ENCODE data around the gene PCDHGA11.
A peak's percentile ranks its signal among the peaks of the same experiment; 100 is the strongest.
"Not testable (repeated sequence)": the region's sequence is repeated elsewhere in the genome, so short reads cannot be mapped to it uniquely, and the experiment has no call there.

PCDHGA11 gene

DNA sequence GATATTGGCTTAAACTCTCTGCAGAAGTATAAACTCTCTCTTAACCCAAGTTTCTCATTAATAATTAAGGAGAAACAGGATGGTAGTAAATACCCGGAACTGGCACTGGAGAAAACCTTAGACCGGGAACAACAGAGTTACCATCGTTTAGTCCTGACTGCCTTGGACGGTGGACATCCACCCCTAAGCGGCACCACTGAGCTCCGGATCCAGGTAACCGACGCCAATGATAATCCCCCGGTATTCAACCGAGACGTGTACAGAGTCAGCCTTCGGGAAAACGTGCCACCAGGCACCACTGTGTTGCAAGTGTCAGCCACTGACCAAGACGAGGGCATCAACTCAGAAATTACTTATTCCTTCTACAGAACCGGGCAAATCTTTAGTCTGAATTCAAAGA, 22.2 kb upstream of the PCDHGA11 start:
- no peak for DNase-seq (ENCODE audit: low spot score)

GRCh38 chr5:141399555-141400258, 21.1 kb upstream of the PCDHGA11 start:
- DNase-seq (ENCODE audit: low spot score): no peak

DNA sequence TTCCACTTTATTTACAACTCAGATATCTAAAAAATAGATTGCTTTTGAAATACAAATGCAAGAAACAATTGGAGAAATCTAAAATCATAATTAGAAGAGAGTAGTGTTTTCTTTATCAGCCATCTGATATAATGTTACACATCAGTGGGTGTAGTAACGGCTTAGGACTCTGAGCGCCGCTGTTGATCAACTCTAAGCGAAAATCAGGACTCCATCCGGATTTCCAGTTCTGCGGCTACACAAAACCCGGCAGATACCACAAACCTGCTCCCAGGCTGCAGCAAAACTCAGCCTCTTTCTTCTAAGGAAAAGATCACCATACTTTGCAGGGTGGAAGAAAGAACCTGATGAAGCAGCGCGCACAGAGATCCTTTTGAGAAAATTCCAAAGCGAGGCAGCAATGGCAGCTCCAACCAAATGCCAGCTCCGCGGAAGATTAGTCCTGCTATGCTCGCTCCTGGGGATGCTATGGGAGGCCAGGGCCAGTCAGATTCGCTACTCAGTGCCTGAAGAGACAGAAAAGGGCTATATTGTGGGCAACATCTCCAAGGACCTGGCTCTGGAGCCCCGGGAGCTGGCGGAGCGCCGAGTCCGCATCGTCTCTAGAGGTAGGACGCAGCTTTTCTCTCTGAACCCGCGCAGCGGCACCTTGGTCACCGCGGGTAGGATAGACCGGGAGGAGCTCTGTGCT, 18.2 kb upstream of the PCDHGA11 start, which contains the start of gene PCDHGA9:
PCDHGA9 (plus strand) TSS at position 226 of the 691 bp plus-strand sequence; CDS start at position 401, 175 bp downstream.
- DNase-seq (ENCODE audit: low spot score): no peak

GRCh38 chr5:141403387-141403786, 17.5 kb upstream of the PCDHGA11 start:
- DNase-seq (ENCODE audit: low spot score): no peak

DNA sequence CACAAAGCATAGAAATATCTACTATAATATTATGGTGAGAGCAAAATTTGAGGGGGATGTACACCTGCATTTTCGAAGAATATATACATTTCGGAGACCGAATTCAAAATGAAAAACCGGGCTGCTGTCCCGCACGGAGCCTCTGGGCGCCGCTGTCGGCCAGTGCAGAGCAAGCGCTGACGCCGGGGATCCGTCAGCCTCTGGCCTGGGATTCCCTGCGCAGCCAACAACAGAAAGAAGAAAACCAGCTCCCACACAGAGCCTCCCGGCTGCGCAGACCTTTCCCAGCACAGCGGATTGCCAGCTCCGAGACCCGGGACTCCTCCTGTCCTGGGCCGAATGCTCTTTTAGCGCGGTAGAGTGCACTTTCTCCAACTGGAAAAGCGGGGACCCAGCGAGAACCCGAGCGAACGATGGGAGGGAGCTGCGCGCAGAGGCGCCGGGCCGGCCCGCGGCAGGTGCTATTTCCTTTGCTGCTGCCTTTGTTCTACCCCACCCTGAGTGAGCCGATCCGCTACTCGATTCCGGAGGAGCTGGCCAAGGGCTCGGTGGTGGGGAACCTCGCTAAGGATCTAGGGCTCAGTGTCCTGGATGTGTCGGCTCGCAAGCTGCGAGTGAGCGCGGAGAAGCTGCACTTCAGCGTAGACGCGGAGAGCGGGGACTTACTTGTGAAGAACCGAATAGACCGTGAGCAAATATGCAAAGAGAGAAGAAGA, 12.9 kb upstream of the PCDHGA11 start, which contains the start of gene PCDHGB6:
PCDHGB6 (plus strand) TSS at position 232 of the 716 bp plus-strand sequence; CDS start at position 414, 182 bp downstream.
- DNase-seq (ENCODE audit: low spot score): not testable (repeated sequence)

- DNase-seq (ENCODE audit: low spot score): no peak
Measured at GRCh38 chr5:141409598-141410306, 11.1 kb upstream of the PCDHGA11 start.

DNA sequence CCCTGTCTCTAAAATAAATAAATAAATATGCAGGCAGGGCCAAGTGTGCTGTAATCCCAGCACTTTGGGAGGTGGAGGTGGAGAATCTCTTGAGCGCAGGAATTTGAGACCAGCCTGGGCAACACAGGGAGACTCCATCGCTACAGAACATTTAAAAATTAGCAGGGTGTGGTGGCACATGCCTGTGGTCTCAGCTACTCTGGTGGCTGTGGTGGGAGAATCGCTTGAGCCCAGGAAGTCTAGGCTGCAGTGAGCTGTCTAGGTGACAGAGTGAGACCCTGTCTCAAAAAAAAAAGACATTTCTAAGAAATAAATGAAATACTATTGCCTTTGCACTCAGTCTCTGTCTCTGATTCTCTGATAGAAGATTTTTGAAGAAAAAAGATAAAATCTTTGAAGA, 9.3 kb upstream of the PCDHGA11 start:
- no peak for DNase-seq (ENCODE audit: low spot score)

DNA sequence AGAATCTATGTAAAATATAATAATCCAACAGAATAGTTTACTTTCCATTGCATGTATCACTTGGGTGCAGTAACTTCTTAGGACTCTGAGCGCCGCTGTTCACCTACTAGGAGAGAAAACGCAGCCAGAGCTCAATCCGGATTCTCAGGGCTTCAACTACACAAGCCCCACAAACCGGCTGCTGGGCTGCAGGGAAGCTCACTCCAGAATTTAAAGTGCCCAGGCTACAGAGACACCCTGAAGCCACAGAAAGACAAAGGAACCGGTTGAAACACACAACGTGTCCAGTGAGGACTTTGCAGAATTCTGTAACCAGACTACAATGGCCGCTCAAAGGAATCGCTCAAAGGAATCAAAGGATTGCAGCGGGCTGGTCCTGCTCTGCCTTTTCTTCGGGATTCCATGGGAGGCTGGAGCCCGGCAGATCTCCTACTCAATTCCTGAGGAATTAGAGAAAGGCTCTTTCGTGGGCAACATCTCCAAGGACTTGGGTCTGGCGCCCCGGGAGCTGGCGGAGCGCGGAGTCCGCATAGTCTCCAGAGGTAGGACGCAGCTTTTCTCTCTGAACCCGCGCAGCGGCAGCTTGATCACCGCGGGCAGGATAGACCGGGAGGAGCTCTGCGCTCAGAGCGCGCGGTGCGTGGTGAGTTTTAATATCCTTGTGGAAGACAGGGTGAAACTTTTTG, 7.9 kb upstream of the PCDHGA11 start, which contains the start of gene PCDHGA10:
PCDHGA10 (plus strand) TSS at position 134 of the 686 bp plus-strand sequence; CDS start at position 323, 189 bp downstream.
- peak; percentile 82 for DNase-seq (ENCODE audit: low spot score)

- peak; percentile 20 for DNase-seq (ENCODE audit: low spot score)
Measured at GRCh38 chr5:141413540-141414069, 7.2 kb upstream of the PCDHGA11 start.

- not testable (repeated sequence) for DNase-seq (ENCODE audit: low spot score)
Measured at GRCh38 chr5:141414548-141415274, 6.1 kb upstream of the PCDHGA11 start.

DNA sequence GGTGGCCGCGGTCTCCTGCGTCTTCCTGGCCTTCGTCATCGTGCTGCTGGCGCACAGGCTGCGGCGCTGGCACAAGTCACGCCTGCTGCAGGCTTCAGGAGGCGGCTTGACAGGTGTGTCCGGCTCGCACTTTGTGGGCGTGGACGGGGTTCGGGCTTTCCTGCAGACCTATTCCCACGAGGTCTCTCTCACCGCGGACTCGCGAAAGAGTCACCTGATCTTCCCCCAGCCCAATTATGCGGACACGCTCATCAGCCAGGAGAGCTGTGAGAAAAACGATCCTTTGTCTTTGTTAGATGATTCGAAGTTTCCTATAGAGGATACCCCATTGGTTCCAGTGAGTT, 5.6 kb upstream of the PCDHGA11 start:
- DNase-seq (ENCODE audit: low spot score): not testable (repeated sequence)

DNA sequence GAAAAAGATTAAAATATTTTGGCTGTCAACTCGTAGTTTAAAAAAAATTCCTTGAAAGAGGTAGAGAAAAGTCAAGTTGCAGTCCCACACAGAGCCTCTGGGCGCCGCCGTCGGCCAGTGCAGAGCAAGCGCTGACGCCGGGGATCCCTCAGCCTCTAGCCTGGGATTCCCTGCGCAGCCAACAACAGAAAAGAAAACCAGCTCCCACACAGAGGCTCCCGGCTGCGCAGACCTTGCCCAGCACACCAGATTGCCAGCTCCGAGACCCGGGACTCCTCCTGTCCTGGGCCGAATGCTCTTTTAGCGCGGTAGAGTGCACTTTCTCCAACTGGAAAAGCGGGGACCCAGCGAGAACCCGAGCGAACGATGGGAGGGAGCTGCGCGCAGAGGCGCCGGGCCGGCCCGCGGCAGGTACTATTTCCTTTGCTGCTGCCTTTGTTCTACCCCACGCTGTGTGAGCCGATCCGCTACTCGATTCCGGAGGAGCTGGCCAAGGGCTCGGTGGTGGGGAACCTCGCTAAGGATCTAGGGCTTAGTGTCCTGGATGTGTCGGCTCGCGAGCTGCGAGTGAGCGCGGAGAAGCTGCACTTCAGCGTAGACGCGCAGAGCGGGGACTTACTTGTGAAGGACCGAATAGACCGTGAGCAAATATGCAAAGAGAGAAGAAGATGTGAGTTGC, 3.2 kb upstream of the PCDHGA11 start, which contains the start of gene PCDHGB7:
PCDHGB7 (plus strand) TSS at position 184 of the 679 bp plus-strand sequence; CDS start at position 367, 183 bp downstream.
- DNase-seq (ENCODE audit: low spot score): peak; percentile 67

GRCh38 chr5:141419074-141419880, 1.6 kb upstream of the PCDHGA11 start:
- no peak for DNase-seq (ENCODE audit: low spot score)

DNA sequence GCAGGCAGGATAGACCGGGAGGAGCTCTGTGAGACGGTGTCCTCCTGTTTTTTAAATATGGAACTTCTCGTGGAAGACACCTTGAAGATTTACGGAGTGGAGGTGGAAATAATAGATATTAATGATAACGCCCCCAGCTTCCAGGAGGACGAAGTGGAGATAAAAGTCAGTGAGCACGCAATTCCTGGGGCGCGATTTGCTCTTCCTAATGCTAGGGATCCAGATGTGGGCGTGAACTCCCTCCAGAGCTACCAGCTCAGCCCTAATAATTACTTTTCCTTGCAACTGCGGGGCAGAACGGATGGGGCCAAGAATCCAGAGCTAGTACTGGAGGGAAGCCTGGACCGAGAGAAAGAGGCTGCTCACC, 621 bp downstream of the PCDHGA11 start:
- DNase-seq (ENCODE audit: low spot score): no peak

DNA sequence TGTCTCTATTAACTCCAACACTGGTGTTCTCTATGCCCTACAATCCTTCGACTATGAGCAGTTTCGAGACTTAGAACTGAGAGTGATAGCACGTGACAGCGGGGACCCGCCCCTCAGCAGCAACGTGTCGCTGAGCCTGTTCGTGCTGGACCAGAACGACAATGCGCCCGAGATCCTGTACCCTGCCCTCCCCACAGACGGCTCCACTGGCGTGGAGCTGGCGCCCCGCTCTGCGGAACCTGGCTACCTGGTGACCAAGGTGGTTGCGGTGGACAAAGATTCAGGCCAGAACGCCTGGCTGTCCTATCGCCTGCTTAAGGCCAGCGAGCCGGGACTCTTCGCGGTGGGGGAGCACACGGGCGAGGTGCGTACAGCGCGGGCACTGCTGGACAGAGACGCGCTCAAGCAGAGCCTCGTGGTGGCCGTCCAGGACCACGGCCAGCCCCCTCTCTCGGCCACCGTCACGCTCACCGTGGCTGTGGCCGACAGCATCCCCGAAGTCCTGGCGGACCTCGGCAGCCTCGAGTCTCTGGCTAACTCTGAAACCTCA, 2.0 kb downstream of the PCDHGA11 start:
- DNase-seq (ENCODE audit: low spot score): no peak

GRCh38 chr5:141427783-141428426, 7.1 kb downstream of the PCDHGA11 start:
- no peak for DNase-seq (ENCODE audit: low spot score)

DNA sequence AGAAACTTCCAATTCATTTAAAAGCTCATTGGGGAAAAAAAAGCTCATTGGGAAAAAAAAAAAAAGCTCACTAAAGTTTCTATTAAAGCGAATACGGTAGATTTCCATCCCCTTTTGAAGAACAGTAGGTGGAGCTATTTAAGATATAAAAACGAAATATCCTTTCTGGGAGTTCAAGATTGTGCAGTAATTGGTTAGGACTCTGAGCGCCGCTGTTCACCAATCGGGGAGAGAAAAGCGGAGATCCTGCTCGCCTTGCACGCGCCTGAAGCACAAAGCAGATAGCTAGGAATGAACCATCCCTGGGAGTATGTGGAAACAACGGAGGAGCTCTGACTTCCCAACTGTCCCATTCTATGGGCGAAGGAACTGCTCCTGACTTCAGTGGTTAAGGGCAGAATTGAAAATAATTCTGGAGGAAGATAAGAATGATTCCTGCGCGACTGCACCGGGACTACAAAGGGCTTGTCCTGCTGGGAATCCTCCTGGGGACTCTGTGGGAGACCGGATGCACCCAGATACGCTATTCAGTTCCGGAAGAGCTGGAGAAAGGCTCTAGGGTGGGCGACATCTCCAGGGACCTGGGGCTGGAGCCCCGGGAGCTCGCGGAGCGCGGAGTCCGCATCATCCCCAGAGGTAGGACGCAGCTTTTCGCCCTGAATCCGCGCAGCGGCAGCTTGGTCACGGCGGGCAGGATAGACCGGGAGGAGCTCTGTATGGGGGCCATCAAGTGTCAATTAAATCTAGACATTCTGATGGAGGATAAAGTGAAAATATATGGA, 9.7 kb downstream of the PCDHGA11 start, which contains the start of gene PCDHGA12:
PCDHGA12 (plus strand) TSS at position 176 of the 782 bp plus-strand sequence; CDS start at position 429, 253 bp downstream.
- DNase-seq (ENCODE audit: low spot score): peak; percentile 23
